Mesenchymal stem cell (in vitro differentiated cells and primary cell): Measurements from ENCODE around the gene RAF1.

Experiments used
- DNase-seq: peaks from one replicate; pipeline ENCODE4 v3.0.0-alpha.2; 2013
- H2AFZ ChIP-seq: one replicate; pipeline ENCODE4 v1.6.1; 2013; ENCODE audit warnings: low read depth, mild to moderate bottlenecking, control low read depth, inconsistent platforms, low read length, moderate library complexity
- H2AK5ac ChIP-seq: 2 replicates; pipeline ENCODE4 v1.6.1; 2013; ENCODE audit warnings: low read length, moderate library complexity, mild to moderate bottlenecking, inconsistent platforms; ENCODE audit not compliant: severe bottlenecking
- H2BK120ac ChIP-seq: one replicate; pipeline ENCODE4 v1.6.1; 2013; ENCODE audit warnings: low read depth, mild to moderate bottlenecking, inconsistent platforms, low read length, moderate library complexity
- H2BK12ac ChIP-seq, 2 experiments: one replicate each; pipeline ENCODE4 v1.6.1; 2013; ENCODE audit warnings: inconsistent platforms in 2 of 2, low read length in 2 of 2, mild to moderate bottlenecking in 2 of 2, moderate library complexity in 2 of 2, control low read depth in 1 of 2
- H2BK15ac ChIP-seq: one replicate; pipeline ENCODE4 v1.6.1; 2013; ENCODE audit warnings: mild to moderate bottlenecking, low read depth, inconsistent platforms; ENCODE audit not compliant: poor library complexity, severe bottlenecking
- H2BK5ac ChIP-seq: 2 replicates; pipeline ENCODE4 v1.6.1; 2013; ENCODE audit warnings: low read depth, mild to moderate bottlenecking, low read length, control low read depth, inconsistent platforms; ENCODE audit not compliant: poor library complexity, severe bottlenecking
- H3K14ac ChIP-seq, 2 experiments: one replicate each; pipeline ENCODE4 v1.6.1; 2013; ENCODE audit warnings: inconsistent platforms in 2 of 2, low read length in 2 of 2, control low read depth in 1 of 2, mild to moderate bottlenecking in 1 of 2, moderate library complexity in 1 of 2
- H3K18ac ChIP-seq, 2 experiments: one replicate each; pipeline ENCODE4 v1.6.1; 2013; ENCODE audit warnings: inconsistent platforms in 2 of 2, low read length in 2 of 2, control low read depth in 1 of 2, low read depth in 1 of 2, mild to moderate bottlenecking in 1 of 2
- H3K23ac ChIP-seq, 2 experiments: one replicate each; pipeline ENCODE4 v1.6.1; 2013; ENCODE audit warnings: inconsistent platforms in 2 of 2, low read length in 2 of 2, mild to moderate bottlenecking in 2 of 2, moderate library complexity in 2 of 2, control low read depth in 1 of 2
- H3K27ac ChIP-seq: 2 replicates; pipeline ENCODE4 v1.5.1; 2013; ENCODE audit warnings: mild to moderate bottlenecking, moderate library complexity, low read length, control low read depth, inconsistent platforms; ENCODE audit not compliant: poor library complexity, severe bottlenecking
- H3K27me3 ChIP-seq, 2 experiments: 2 replicates each; pipeline versions ENCODE4 v1.6.1 to v1.7.0; 2013; ENCODE audit warnings: low read length in 2 of 2, mild to moderate bottlenecking in 2 of 2, moderate library complexity in 2 of 2, control low read depth in 1 of 2, inconsistent platforms in 1 of 2; ENCODE audit not compliant: control insufficient read depth in 1 of 2, insufficient read depth in 1 of 2
- H3K36me3 ChIP-seq, 2 experiments: 2 replicates each; pipeline versions ENCODE4 v1.6.1 to v1.7.0; 2013; ENCODE audit warnings: low read length in 2 of 2, control low read depth in 1 of 2, inconsistent platforms in 1 of 2, low read depth in 1 of 2, mild to moderate bottlenecking in 1 of 2; ENCODE audit not compliant: insufficient read depth in 2 of 2, control insufficient read depth in 1 of 2
- H3K4ac ChIP-seq, 2 experiments: one replicate each; pipeline ENCODE4 v1.6.1; 2013; ENCODE audit warnings: inconsistent platforms in 2 of 2, low read length in 2 of 2, mild to moderate bottlenecking in 2 of 2, moderate library complexity in 2 of 2, control low read depth in 1 of 2, low read depth in 1 of 2
- H3K4me1 ChIP-seq: 2 replicates; pipeline ENCODE4 v1.6.1; 2013; ENCODE audit warnings: low read depth, low read length, control low read depth; ENCODE audit not compliant: control insufficient read depth, insufficient read depth
- H3K4me2 ChIP-seq: 2 replicates; pipeline ENCODE4 v1.6.1; 2013; ENCODE audit warnings: low read length, mild to moderate bottlenecking, inconsistent platforms; ENCODE audit not compliant: poor library complexity, severe bottlenecking
- H3K4me3 ChIP-seq, 2 experiments: 2 replicates each; pipeline versions ENCODE4 v1.5.1 to v1.7.0; 2013; ENCODE audit warnings: low read length in 2 of 2, mild to moderate bottlenecking in 2 of 2, control low read depth in 1 of 2, low read depth in 1 of 2; ENCODE audit not compliant: insufficient read depth in 1 of 2
- H3K79me1 ChIP-seq: replicated peaks from 2 replicates; pipeline ENCODE4 v1.6.1; 2013; ENCODE audit warnings: mild to moderate bottlenecking, control low read depth, low read length, inconsistent platforms; ENCODE audit not compliant: poor library complexity, severe bottlenecking
- H3K9ac ChIP-seq: 2 replicates; pipeline ENCODE4 v1.7.0; 2013; ENCODE audit warnings: mild to moderate bottlenecking, low read length, moderate library complexity
- H3K9me3 ChIP-seq: 2 replicates; pipeline ENCODE4 v1.7.0; 2013; ENCODE audit warnings: mild to moderate bottlenecking, low read length; ENCODE audit not compliant: control insufficient read depth
- H4K8ac ChIP-seq: one replicate; pipeline ENCODE4 v1.6.1; 2013; ENCODE audit warnings: inconsistent platforms, mild to moderate bottlenecking, low read length, moderate library complexity
- H4K91ac ChIP-seq: one replicate; pipeline ENCODE4 v1.6.1; 2013; ENCODE audit warnings: mild to moderate bottlenecking, low read length, inconsistent platforms
- WGBS: methylation state at CpG from one replicate; pipeline ENCODE4 v1.1.7; 2013; ENCODE audit warnings: mixed read lengths; 5-methylcytosine and 5-hydroxymethylcytosine counted together

Gene RAF1

DNA sequence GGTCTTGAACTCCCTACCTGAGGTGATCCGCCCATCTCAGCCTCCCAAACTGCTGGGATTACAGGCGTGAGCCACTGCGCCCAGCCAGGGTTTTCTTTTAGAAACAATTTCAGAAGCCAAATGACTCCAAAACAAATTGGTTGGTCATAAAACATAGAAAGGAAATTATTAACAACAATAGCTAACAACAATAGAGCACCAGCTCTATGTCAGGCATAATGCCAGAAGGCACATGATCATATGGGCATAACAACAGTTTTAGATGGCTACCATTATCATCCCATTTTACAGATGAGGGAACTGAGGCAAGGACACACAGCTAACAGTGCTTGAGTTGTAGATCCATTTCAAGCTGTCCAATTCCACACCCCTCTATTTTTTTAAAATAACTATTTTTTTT, 22.2 kb upstream of the RAF1 start:
- H2BK15ac ChIP-seq, result no peak overlapping the region
- H2BK5ac ChIP-seq, result no peak overlapping the region
- H2AK5ac ChIP-seq, result no peak overlapping the region
- no peaks in the 10 kb centered on the region for H3K9me3 ChIP-seq
- no peak overlapping the region for H3K9ac ChIP-seq
- H3K4ac ChIP-seq, result no peak overlapping the region
- no peak overlapping the region for H4K8ac ChIP-seq
- H2BK120ac ChIP-seq, result no peak overlapping the region
- WGBS, result 90% methylated on average over 3 of the region's 3 CpGs
- peaks cover 2% of the 10 kb centered on the region for H3K4me1 ChIP-seq
- H3K4me2 ChIP-seq, result no peak overlapping the region
- H3K36me3 ChIP-seq, result no peaks in the 10 kb centered on the region
- H3K23ac ChIP-seq, result no peak overlapping the region
- H3K27me3 ChIP-seq, result peaks cover 0 to 15% of the 10 kb centered on the region in 2 experiments
- H2AFZ ChIP-seq, result no peak overlapping the region
- H3K79me1 ChIP-seq, result no peaks in the 10 kb centered on the region
- DNase-seq, result no peak
- no peak overlapping the region for H2BK12ac ChIP-seq
- no peak overlapping the region for H3K27ac ChIP-seq
- H3K4me3 ChIP-seq, result no peak overlapping the region
- no peak overlapping the region for H3K18ac ChIP-seq
- no peak overlapping the region for H3K14ac ChIP-seq
- H4K91ac ChIP-seq, result no peak overlapping the region

DNA sequence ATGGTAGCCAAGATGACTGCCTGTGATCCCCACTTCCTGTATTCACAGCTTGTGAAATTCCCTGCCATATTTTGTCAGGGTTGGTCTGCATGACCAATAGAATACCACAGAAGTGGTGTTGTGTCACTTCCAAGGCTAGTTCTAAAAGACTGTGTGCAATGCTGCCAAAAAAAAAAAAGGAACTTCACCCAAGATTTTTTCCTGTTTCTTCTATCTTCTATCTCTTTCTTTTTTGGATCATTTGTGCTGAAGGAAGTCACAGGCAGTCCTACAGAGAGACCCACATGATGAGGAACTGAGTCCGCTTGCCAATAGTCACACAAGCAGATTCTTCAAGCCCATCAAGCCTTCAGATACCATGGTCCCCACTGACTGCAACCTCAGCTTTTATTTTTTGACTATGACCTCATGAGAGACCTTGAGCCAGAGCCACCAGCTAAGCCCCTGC, 18.1 kb upstream of the RAF1 start:
- no peaks in the 10 kb centered on the region for H3K79me1 ChIP-seq
- H2AFZ ChIP-seq, result peak overlapping the region; percentile 36
- H3K4me1 ChIP-seq, result peaks cover 11% of the 10 kb centered on the region
- H3K4me2 ChIP-seq, result no peak overlapping the region
- no peak overlapping the region for H2AK5ac ChIP-seq
- no peak overlapping the region for H2BK12ac ChIP-seq
- WGBS, result 100% methylated on average over 1 of the region's 1 CpG
- no peaks in the 10 kb centered on the region for H3K9me3 ChIP-seq
- H4K8ac ChIP-seq, result no peak overlapping the region
- no peak overlapping the region for H4K91ac ChIP-seq
- no peak overlapping the region for H2BK15ac ChIP-seq
- peak overlapping the region; percentile 62 for H3K9ac ChIP-seq
- H2BK5ac ChIP-seq, result no peak overlapping the region
- no peak overlapping the region for H3K18ac ChIP-seq
- peak overlapping the region in 1 of 2 experiments; percentile 9 for H3K14ac ChIP-seq
- no peak overlapping the region for H3K27ac ChIP-seq
- peak overlapping the region in 1 of 2 experiments; percentile 60 for H3K4ac ChIP-seq
- DNase-seq, result peak; percentile 76
- H3K4me3 ChIP-seq, result no peak overlapping the region
- no peak overlapping the region for H3K23ac ChIP-seq
- no peaks in the 10 kb centered on the region for H3K27me3 ChIP-seq
- peak overlapping the region; percentile 49 for H2BK120ac ChIP-seq
- no peaks in the 10 kb centered on the region for H3K36me3 ChIP-seq

GRCh38 chr3:12681089-12681942, 17.4 kb upstream of the RAF1 start:
- Histone ChIP-seq H2AFZ (peak overlapping the region; percentile 36), H2BK12ac (peak overlapping the region in 1 of 2 experiments; percentile 39), H4K8ac (no peak overlapping the region), H3K9me3 (no peaks in the 10 kb centered on the region), H3K36me3 (no peaks in the 10 kb centered on the region), H3K18ac (peak overlapping the region in 1 of 2 experiments; percentile 50), H3K23ac (no peak overlapping the region), H4K91ac (no peak overlapping the region), H3K27ac (no peak overlapping the region), H3K4ac (peak overlapping the region; percentile 24 to 60), H2BK15ac (no peak overlapping the region), H2BK120ac (no peak overlapping the region), H3K79me1 (no peaks in the 10 kb centered on the region), H3K4me1 (peaks cover 11% of the 10 kb centered on the region), H3K27me3 (no peaks in the 10 kb centered on the region), H3K14ac (peak overlapping the region in 1 of 2 experiments; percentile 72), H3K9ac (peak overlapping the region; percentile 62), H2BK5ac (no peak overlapping the region), H3K4me2 (no peak overlapping the region), H2AK5ac (peak overlapping the region; percentile 9), H3K4me3 (no peak overlapping the region)
- no peak for DNase-seq
- 99% methylated on average over 4 of the region's 4 CpGs for WGBS

- no peaks in the 10 kb centered on the region for H3K36me3 ChIP-seq
- no peak overlapping the region for H3K23ac ChIP-seq
- no peak overlapping the region for H3K18ac ChIP-seq
- H2AFZ ChIP-seq, result no peak overlapping the region
- no peak overlapping the region for H3K4me3 ChIP-seq
- no peak overlapping the region for H4K8ac ChIP-seq
- H3K79me1 ChIP-seq, result no peaks in the 10 kb centered on the region
- no peak overlapping the region for H3K14ac ChIP-seq
- peak overlapping the region; percentile 33 for H3K27ac ChIP-seq
- H2BK12ac ChIP-seq, result no peak overlapping the region
- H2BK120ac ChIP-seq, result no peak overlapping the region
- H3K4me1 ChIP-seq, result peaks cover 11% of the 10 kb centered on the region
- H2AK5ac ChIP-seq, result no peak overlapping the region
- H4K91ac ChIP-seq, result no peak overlapping the region
- H3K27me3 ChIP-seq, result no peaks in the 10 kb centered on the region
- H3K4me2 ChIP-seq, result no peak overlapping the region
- no peak overlapping the region for H3K4ac ChIP-seq
- DNase-seq, result peak; percentile 89
- no peak overlapping the region for H2BK5ac ChIP-seq
- no peak overlapping the region for H2BK15ac ChIP-seq
- H3K9ac ChIP-seq, result no peak overlapping the region
- H3K9me3 ChIP-seq, result no peaks in the 10 kb centered on the region
- 56% methylated on average over 6 of the region's 6 CpGs for WGBS
Observed at GRCh38 chr3:12679468-12679867, 15.6 kb upstream of the RAF1 start.
